CD4-positive, alpha-beta T cell treated with Interleukin-6 at 100 ng/mL for 8 hours (primary cell): ENCODE data around the gene PRKG1.
"Not testable (repeated sequence)": the region's sequence is repeated elsewhere in the genome, so short reads cannot be mapped to it uniquely, and the experiment has no call there.

Experiments used
- DNase-seq: peaks from one replicate; pipeline ENCODE4 v3.0.0-alpha.2; 2020; ENCODE audit warnings: mixed read lengths, low spot score

The PRKG1 gene

GRCh38 chr10:51171946-51172345 is 97.7 kb downstream of the PRKG1 start:
- no peak for DNase-seq

GRCh38 chr10:51176976-51177695 is 102.8 kb downstream of the PRKG1 start:
- DNase-seq, result no peak

GRCh38 chr10:51178634-51179033 is 104.3 kb downstream of the PRKG1 start:
- no peak for DNase-seq

GRCh38 chr10:51180141-51180540 is 105.9 kb downstream of the PRKG1 start:
- no peak for DNase-seq

DNA sequence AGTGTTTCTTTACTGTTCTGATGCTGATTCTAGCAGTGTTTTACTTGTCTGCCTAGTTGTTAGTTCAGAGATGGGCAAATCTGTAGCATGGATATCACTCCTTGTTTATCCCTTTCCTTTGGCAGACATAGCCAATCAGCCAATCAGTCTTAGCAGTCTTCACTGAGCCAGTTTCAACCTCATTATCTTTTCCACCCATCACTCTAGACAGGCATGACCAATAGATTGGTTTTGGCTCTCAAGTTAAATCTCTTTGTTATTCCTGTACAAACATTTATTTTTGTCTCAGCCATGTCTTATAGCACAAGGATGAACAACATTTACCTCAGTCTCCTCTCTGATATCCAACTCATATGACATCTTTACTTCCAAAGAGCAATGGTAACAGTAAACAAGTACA is 109.5 kb downstream of the PRKG1 start:
- no peak for DNase-seq

DNA sequence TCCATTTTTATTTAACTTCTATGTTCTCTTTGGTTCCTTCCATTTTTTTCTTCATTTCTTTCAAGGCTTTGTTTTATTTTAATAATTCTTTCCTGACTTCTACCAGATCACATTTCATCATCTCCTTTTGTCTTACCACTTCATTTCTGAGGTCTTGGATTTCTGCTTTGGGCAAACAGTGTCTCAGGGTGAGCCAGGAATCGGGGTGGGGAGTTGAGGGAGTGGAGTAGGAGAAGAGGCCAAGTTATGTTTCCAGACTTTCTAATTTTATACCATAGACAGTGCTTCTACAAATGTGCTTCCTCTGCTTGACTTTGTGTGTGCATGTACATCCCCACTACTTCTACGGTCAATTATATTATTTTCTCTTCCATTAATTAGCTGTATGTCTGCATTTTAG is 112.1 kb downstream of the PRKG1 start:
- DNase-seq, result no peak

DNA sequence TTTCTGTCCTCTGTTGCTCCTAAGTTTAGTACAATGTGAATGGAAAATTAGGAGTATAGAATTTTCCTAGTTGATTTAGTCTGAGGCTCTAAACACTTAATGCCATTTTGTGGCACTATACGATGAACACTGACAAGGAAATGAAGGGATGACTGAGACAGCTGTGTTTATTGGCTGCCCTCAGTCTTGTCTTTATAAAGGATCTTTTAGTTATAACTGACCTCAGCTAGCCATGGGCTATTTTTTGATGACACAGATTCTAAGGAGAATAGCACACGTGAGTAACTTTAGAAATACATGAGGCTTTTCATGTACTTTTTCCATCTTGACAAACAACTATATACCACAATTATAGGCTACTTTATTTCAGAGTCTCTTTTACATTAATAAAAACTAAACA is 113.7 kb downstream of the PRKG1 start:
- no peak for DNase-seq

DNA sequence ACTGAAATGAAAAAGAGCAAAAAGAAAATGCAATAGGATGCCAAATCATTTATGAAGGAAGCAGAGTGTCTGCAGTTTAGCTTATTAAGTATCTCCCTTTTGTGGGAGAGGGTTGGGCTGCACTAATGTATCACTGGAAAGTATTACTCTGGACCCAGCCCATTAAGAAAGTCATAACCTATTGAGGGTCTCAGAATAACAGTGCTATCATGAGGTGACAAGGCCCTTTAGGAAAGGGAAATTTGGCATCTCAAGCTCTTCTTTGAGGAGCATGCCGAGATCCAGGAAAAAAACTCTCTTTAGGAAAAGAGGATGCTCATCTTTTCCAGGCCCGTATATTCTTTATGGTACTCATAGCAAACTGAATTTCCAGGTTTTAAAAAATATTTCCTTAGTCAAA is 114.6 kb downstream of the PRKG1 start:
- DNase-seq, result no peak

DNA sequence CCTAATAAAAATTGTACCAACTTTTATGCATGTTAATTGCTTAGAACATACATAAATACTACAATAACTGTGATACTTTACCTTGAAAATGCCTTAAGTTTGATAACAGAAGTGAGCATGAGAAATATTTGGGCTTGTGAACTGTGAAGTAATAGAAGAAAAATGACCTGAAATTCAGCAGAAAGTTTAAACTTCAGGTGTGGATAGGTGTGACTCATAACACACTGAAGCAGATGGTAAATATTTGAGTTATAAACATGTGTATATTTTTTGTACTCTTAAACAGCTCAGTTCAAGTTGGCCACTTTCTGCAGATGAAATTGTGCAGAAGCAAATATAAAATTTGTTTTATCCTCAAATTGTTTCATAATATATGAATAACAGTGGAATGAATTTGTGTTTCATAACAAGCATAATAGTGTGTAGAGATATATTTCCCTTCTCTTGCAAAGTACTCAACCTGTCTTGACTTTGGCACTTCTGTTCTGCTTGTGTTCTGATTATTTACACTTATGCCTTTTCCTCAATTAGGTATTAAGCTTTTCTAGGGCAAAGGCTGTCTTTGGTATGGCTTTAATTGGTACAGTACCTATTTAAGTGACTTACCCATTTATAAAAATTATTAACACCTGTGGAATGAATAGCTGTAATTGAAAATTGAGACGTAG is 122.4 kb downstream of the PRKG1 start:
- no peak for DNase-seq

DNA sequence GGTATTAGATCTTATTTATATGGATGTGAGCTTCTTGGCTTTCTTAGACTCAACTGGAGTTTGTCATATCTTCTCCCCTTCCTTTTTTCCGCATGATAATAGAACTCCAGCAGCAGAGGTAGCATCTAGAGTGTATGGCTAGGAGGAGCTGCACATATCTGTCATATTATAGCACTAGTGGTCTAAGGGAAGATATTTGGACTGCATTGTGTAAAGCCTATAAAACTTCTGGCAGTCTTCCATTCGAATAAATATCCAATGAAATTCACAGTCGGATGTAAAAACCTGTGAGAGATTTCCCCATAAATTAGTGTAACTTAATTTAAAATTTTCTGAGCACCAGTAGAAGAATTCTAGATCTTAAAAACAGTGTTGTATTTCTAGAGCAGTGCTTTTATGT is 123.9 kb downstream of the PRKG1 start:
- no peak for DNase-seq

DNA sequence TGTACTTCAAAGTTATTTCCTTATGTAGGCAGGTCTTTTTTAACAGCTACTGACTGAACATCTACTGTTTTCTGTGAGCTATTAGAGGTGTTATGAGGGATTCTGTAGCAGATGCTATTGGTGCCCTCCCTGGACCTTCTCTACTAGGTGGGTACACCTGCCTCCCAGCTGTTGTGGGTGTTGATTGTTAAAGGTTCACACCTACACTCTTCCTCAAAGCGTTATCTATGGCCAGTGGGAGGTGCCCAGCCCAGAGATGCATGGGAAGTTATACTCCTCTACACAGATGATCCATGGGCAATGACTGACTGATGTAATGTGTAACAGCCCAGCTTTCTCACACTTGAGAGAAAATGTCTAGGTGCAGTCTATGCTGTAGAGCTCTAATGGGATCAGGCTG is 127.7 kb downstream of the PRKG1 start:
- DNase-seq, result no peak

- no peak for DNase-seq
Observed at GRCh38 chr10:51203359-51203758, 129.1 kb downstream of the PRKG1 start.

DNA sequence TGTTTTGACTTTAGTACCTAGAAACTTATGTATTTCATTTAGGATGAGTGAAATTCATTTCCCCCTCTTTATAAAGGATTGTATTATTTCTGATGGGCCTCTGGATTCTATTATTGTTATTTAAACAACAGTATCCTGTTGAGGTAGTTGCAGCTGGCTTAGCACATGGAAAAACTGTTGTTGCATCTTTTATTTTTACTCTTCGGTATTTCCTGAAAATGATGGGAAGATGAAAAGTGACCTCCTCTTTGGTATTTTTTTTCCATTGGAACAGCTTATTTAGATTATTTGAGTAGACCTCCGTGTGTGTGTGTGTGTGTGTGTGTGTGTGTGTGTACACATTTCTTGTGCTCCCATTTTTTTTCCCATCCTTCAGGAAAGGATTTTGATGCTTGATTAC is 129.8 kb downstream of the PRKG1 start:
- DNase-seq, result no peak

DNA sequence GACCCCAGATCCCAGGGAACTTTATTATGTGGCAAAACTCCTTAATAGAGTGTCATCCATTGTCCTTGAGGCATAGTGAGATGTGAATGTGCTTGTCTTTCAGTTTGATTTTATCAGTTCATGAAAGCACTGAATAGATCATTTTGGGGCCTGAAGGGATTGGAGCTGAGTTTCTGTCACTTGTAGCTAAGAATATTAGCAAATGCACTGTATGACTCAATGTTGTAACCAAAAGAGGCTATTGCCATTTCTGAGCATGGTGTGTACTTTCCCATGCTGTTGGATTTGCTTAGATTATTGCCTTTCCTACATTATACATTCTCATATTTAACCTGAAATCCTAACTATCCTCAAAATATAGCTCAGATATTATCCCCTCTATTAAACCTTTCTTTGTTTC is 130.4 kb downstream of the PRKG1 start:
- DNase-seq, result no peak

GRCh38 chr10:51206500-51206899 is 132.2 kb downstream of the PRKG1 start:
- no peak for DNase-seq

GRCh38 chr10:51212937-51213336 is 138.7 kb downstream of the PRKG1 start:
- not testable (repeated sequence) for DNase-seq

GRCh38 chr10:51214207-51215196 is 140.2 kb downstream of the PRKG1 start:
- DNase-seq, result no peak

- DNase-seq, result no peak
Observed at GRCh38 chr10:51215951-51216834, 141.9 kb downstream of the PRKG1 start.

GRCh38 chr10:51217505-51217904 is 143.2 kb downstream of the PRKG1 start:
- no peak for DNase-seq

DNA sequence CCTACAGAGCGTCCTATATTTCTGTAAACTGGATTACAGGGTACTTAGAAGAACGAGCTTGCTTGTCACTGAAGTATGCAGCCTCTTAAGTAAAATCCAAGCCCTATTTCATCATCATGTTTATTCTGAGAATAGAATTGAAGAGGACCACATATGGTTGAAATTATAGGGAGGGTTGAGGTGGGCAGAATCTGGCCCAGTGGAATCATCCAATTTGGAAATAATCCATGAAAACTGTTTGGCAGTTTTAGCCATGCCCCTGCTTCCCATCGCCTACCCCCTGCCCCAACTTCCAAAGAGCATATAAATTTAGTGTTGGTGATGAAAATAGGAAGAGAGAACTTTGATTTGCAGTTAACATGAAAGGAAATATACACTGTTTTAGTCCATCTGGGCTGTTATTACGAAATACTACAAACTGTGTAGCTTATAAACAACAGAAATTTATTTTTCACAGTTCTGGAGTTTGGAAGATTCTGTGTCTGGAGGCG is 150.4 kb downstream of the PRKG1 start:
- DNase-seq, result no peak

- no peak for DNase-seq
Observed at GRCh38 chr10:51227897-51228713, 153.8 kb downstream of the PRKG1 start.
